Fibroblast of the aortic adventitia (primary cell): ENCODE measurements around the gene SH3BP5. TPM values are rescaled to one million over a fixed set of nuclear protein-coding genes. Genes with fewer than 3 reads are reported as not detected.
"Not testable (repeated sequence)": the region's sequence is repeated elsewhere in the genome, so short reads cannot be mapped to it uniquely, and the experiment has no call there.

Experiments
- DNase-seq: peaks from one replicate; pipeline ENCODE4 v3.0.0-alpha.2; 2010; ENCODE audit warnings: low read depth
- H3K4me3 ChIP-seq: 2 replicates; pipeline ENCODE4 v1.5.1; 2011; ENCODE audit warnings: low read depth, mild to moderate bottlenecking, control low read depth, low read length, moderate library complexity
- CTCF ChIP-seq: IDR thresholded peaks from 2 replicates; pipeline ENCODE4 v1.5.1; 2011; ENCODE audit warnings: mild to moderate bottlenecking, low read length, control low read depth, inconsistent platforms; ENCODE audit not compliant: insufficient read depth
- total RNA-seq: library from RNA; depleted of rRNA; stranded (reverse); fragments of >200 nt; gene quantifications from 2 replicates; pipeline ENCODE4 v1.2.3, GENCODE V29; 2012; ENCODE audit warnings: low replicate concordance

The SH3BP5 gene
- total RNA-seq, 1 donor: 25.5 TPM

- no peak overlapping the region for H3K4me3 ChIP-seq
- no peak for TF ChIP-seq CTCF
- DNase-seq: no peak
Observed at GRCh38 chr3:15355086-15355485, 22.7 kb upstream of the SH3BP5 start.

GRCh38 chr3:15354485-15354884 lies 22.1 kb upstream of the SH3BP5 start:
- H3K4me3 ChIP-seq: no peak overlapping the region
- no peak for DNase-seq
- TF ChIP-seq CTCF: no peak

- DNase-seq: no peak
- no peak overlapping the region for H3K4me3 ChIP-seq
- no peak for TF ChIP-seq CTCF
Observed at GRCh38 chr3:15350141-15350540, 17.8 kb upstream of the SH3BP5 start.

- DNase-seq, H3K4me3 ChIP-seq: not testable (repeated sequence)
Observed at GRCh38 chr3:15349438-15349837, 17.1 kb upstream of the SH3BP5 start.

- DNase-seq: no peak
- no peak for TF ChIP-seq CTCF
- H3K4me3 ChIP-seq: no peak overlapping the region
Observed at GRCh38 chr3:15348246-15348645, 15.9 kb upstream of the SH3BP5 start.

- TF ChIP-seq CTCF: no peak
- DNase-seq: no peak
- H3K4me3 ChIP-seq: no peak overlapping the region
Observed at GRCh38 chr3:15347737-15348110, 15.3 kb upstream of the SH3BP5 start.

- no peak overlapping the region for H3K4me3 ChIP-seq
- no peak for TF ChIP-seq CTCF
- DNase-seq: no peak
Observed at GRCh38 chr3:15347063-15347736, 14.8 kb upstream of the SH3BP5 start.
